B cell (primary cell): ENCODE results near the gene ATAD3A. TPM values are rescaled to one million over a fixed set of nuclear protein-coding genes. Genes with fewer than 3 reads are reported as not detected.

Source experiments
- ATAC-seq: fragments of 200-7000 bp; cut with Tn5 transposase; one replicate; pipeline ENCODE4 v1.10.0; 2021; ENCODE audit warnings: low read depth, mild to moderate bottlenecking, moderate number of reproducible peaks, moderate library complexity
- CTCF ChIA-PET: fragments of 350-600 bp; sonication (Branson Sonifier 250); formaldehyde crosslinking; loops from one replicate; lab custom pipeline; 2021; ENCODE audit warnings: antibody characterized with exemption, inconsistent platforms; lab: Charles Lee
- POLR2A ChIA-PET: fragments of 350-600 bp; sonication (Branson Sonifier 250); formaldehyde crosslinking; loops from one replicate; lab custom pipeline; 2021; ENCODE audit warnings: antibody characterized with exemption; lab: Charles Lee
- DNase-seq: peaks from one replicate; pipeline ENCODE4 v3.0.0; 2013
- H2AFZ ChIP-seq: 2 replicates; pipeline ENCODE4 v1.6.1; 2012; ENCODE audit warnings: mild to moderate bottlenecking, low read depth, low read length; ENCODE audit not compliant: insufficient read depth, poor library complexity, severe bottlenecking
- H3K27ac ChIP-seq, 2 donors: 1 replicate in 1 of 2; 2 replicates in 1 of 2; pipeline ENCODE4 v1.5.1; 2012 to 2013; ENCODE audit warnings: low read length in 2 of 2, mild to moderate bottlenecking in 2 of 2, moderate library complexity in 1 of 2
- H3K27me3 ChIP-seq, 4 experiments: fragments of 200-600 bp in 1 of 4; sonication (generic) in 1 of 4; replicated peaks in 1 of 4; 1 replicate in 2 of 4; 2 replicates in 2 of 4; pipeline versions ENCODE4 v1.6.1 to v1.7.0; 2013 to 2016; ENCODE audit warnings: low read length in 3 of 4, mild to moderate bottlenecking in 2 of 4, mixed read lengths in 1 of 4, moderate library complexity in 1 of 4; ENCODE audit not compliant: insufficient read depth in 4 of 4, control insufficient read depth in 3 of 4; ENCODE audit errors: control extremely low read depth in 1 of 4
- H3K36me3 ChIP-seq, 2 experiments: replicated peaks in 1 of 2; 1 replicate in 1 of 2; 2 replicates in 1 of 2; pipeline versions ENCODE4 v1.6.1 to v1.7.1; 2013; ENCODE audit warnings: low read length in 1 of 2; ENCODE audit not compliant: insufficient read depth in 2 of 2, control insufficient read depth in 1 of 2; ENCODE audit errors: control extremely low read depth in 1 of 2, extremely low read depth in 1 of 2
- H3K4me1 ChIP-seq, 2 donors: fragments of 200-600 bp in 1 of 2; sonication (generic) in 1 of 2; 1 replicate in 1 of 2; 2 replicates in 1 of 2; pipeline versions ENCODE4 v1.5.1 to v1.6.1; 2013 to 2017; ENCODE audit warnings: low read length in 2 of 2; ENCODE audit not compliant: control insufficient read depth in 2 of 2, insufficient read depth in 2 of 2
- H3K4me2 ChIP-seq: replicated peaks from 2 replicates; pipeline ENCODE3; 2012; ENCODE audit warnings: mild to moderate bottlenecking, low read depth, low read length; ENCODE audit not compliant: poor library complexity, severe bottlenecking
- H3K4me3 ChIP-seq, 5 experiments: fragments of 200-600 bp in 1 of 5; sonication (generic) in 1 of 5; 1 replicate in 3 of 5; 2 replicates in 2 of 5; pipeline versions ENCODE4 v1.5.1 to v1.7.0; 2011 to 2016; ENCODE audit warnings: low read length in 4 of 5, mild to moderate bottlenecking in 4 of 5, low read depth in 2 of 5, control low read depth in 1 of 5, moderate library complexity in 1 of 5; ENCODE audit not compliant: insufficient read depth in 1 of 5; ENCODE audit errors: control extremely low read depth in 1 of 5, extremely low read depth in 1 of 5
- H3K79me2 ChIP-seq: fragments of 200-600 bp; sonication (generic); one replicate; pipeline ENCODE4 v1.6.0; 2016; ENCODE audit warnings: low read length; ENCODE audit not compliant: control insufficient read depth, insufficient read depth
- H3K9ac ChIP-seq: fragments of 200-600 bp; sonication (generic); 2 replicates; pipeline ENCODE4 v1.6.1; 2017; ENCODE audit warnings: mild to moderate bottlenecking, low read length, moderate library complexity
- H3K9me3 ChIP-seq, 3 donors: one replicate each; pipeline versions ENCODE4 v1.6.1 to v1.7.1; 2013; ENCODE audit warnings: low read length in 2 of 3; ENCODE audit not compliant: control insufficient read depth in 2 of 3, insufficient read depth in 1 of 3; ENCODE audit errors: control extremely low read depth in 1 of 3
- H4K20me1 ChIP-seq: 2 replicates; pipeline ENCODE4 v1.6.0; 2012; ENCODE audit warnings: mild to moderate bottlenecking, low read length; ENCODE audit not compliant: insufficient read depth, control insufficient read depth, poor library complexity, severe bottlenecking
- H3K27ac Mint-ChIP-seq: one replicate; pipeline ENCODE4 v1.8.0; 2021; ENCODE audit warnings: mixed read lengths
- H3K27me3 Mint-ChIP-seq: one replicate; pipeline ENCODE4 v1.8.0; 2021; ENCODE audit warnings: mixed read lengths
- H3K4me1 Mint-ChIP-seq: one replicate; pipeline ENCODE4 v1.8.0; 2021; ENCODE audit warnings: mixed read lengths
- H3K4me3 Mint-ChIP-seq: one replicate; pipeline ENCODE4 v1.8.0; 2021; ENCODE audit warnings: mixed read lengths
- H3K9me3 Mint-ChIP-seq: one replicate; pipeline ENCODE4 v1.8.0; 2022; ENCODE audit warnings: mixed read lengths; ENCODE audit not compliant: insufficient read depth
- EZH2 ChIP-seq: IDR thresholded peaks from 2 replicates; pipeline ENCODE4 v1.6.1; 2012; ENCODE audit warnings: borderline replicate concordance, low read depth, mild to moderate bottlenecking, moderate library complexity, low read length; ENCODE audit not compliant: insufficient read depth, poor library complexity, severe bottlenecking
- WGBS: methylation state at CpG from one replicate; pipeline ENCODE4 v1.1.5; 2013; ENCODE audit warnings: missing lambda C conversion rate; ENCODE audit not compliant: insufficient coverage; 5-methylcytosine and 5-hydroxymethylcytosine counted together
- intact Hi-C: fragments of 100-400 bp; cut with micrococcal nuclease; formaldehyde crosslinking; loops from one replicate; pipeline ENCODE4 v1.10.0; 2022
- polyA plus RNA-seq: library from polyadenylated mRNA; depleted of rRNA; stranded (reverse); fragments of >200 nt; gene quantifications from 2 replicates; pipeline ENCODE4 v1.2.3, GENCODE V29; 2012
- total RNA-seq, 2 donors: library from RNA; stranded (reverse); fragments of 120-200 nt in 1 of 2; gene quantifications; 1 replicate in 1 of 2; 2 replicates in 1 of 2; pipeline versions ENCODE4 v1.2.3 to v1.2.4, GENCODE V29; 2013 to 2022
- TF ChIP-seq, protein P1 (sequence below): fragments of 200-600 bp; IDR thresholded peaks from one replicate; pipeline ENCODE4 v1.8.0; 2022; ENCODE audit warnings: antibody characterized with exemption, mild to moderate bottlenecking

ATAD3A gene
- total and polyA plus RNA-seq, 2 donors (not counting 1 experiment from before 2014, with no cell fraction given), result 17.5 to 17.8 TPM

DNA sequence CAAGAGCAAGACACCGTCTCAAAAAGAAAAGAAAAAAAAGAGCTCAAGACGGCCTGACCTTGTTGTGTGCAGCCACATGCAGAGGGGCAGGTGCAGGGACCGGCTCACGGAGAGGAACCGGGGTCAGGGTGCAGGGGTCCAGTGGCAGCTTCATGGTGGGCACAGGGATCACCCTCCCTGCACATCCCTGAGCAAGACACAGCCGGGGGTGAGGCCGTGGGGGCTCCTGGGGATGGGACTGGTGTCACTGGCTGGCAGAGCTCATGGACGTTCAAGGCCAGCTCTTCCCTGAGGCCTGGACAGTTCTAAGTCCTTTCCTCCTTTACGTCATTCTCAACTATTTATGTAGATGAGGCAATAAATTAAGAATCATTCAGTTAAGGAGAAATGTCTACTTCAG is 35.0 kb downstream of the ATAD3A start:
- no peak overlapping the region for H3K9ac ChIP-seq
- ATAC-seq (no peak), DNase-seq (no peak)
- peaks cover 50% of the 10 kb centered on the region for H3K79me2 ChIP-seq
- intact Hi-C loops, result no loop called here
- ChIA-PET CTCF (interaction anchor here (1.0 kb wide), 1 partner anchor 18 kb away, joined by 3 read pairs; no protein-coding TSS in a partner anchor), POLR2A (no interaction called here)
- no peaks in the 10 kb centered on the region for H3K4me1 Mint-ChIP-seq
- H3K4me3 Mint-ChIP-seq, result no peak overlapping the region
- no peaks in the 10 kb centered on the region for H3K9me3 ChIP-seq
- H3K27me3 ChIP-seq, result no peaks in the 10 kb centered on the region
- no peak for TF ChIP-seq EZH2
- TF ChIP-seq, protein P1, sequence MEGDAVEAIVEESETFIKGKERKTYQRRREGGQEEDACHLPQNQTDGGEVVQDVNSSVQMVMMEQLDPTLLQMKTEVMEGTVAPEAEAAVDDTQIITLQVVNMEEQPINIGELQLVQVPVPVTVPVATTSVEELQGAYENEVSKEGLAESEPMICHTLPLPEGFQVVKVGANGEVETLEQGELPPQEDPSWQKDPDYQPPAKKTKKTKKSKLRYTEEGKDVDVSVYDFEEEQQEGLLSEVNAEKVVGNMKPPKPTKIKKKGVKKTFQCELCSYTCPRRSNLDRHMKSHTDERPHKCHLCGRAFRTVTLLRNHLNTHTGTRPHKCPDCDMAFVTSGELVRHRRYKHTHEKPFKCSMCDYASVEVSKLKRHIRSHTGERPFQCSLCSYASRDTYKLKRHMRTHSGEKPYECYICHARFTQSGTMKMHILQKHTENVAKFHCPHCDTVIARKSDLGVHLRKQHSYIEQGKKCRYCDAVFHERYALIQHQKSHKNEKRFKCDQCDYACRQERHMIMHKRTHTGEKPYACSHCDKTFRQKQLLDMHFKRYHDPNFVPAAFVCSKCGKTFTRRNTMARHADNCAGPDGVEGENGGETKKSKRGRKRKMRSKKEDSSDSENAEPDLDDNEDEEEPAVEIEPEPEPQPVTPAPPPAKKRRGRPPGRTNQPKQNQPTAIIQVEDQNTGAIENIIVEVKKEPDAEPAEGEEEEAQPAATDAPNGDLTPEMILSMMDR, result no peak
- H3K27me3 Mint-ChIP-seq, result no peaks in the 10 kb centered on the region
- H3K4me3 ChIP-seq, result no peak overlapping the region
- whole genome bisulfite sequencing, result 93% methylated on average over 5 of the region's 9 CpGs
- no peak overlapping the region for H3K27ac ChIP-seq
- H4K20me1 ChIP-seq, result peaks cover 38% of the 10 kb centered on the region
- H3K4me1 ChIP-seq, result no peaks in the 10 kb centered on the region
- H3K4me2 ChIP-seq, result no peak overlapping the region
- H3K27ac Mint-ChIP-seq, result no peak overlapping the region
- H3K36me3 ChIP-seq, result peaks cover 0 to 9% of the 10 kb centered on the region in 2 experiments
- H3K9me3 Mint-ChIP-seq, result no peaks in the 10 kb centered on the region
- no peak overlapping the region for H2AFZ ChIP-seq

DNA sequence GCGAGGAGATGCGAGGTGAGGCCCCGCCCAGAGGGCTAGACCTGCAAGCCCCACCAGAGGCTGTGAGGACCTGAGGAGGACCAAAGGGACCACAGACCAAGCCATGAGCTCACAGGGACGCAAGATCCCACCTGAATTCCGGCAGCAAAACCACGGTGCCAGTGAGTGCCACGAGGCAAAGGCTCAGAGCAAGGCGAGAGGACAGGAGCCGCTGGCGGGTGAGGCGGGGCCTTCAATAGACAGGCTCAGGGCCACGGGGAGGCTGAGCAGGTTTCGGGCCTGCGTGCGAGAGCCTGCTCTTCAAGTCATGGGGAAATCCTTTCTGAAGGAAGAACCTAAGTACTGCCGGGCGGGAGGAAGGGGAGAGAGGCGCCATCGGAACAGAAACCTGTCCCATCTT is 35.5 kb downstream of the ATAD3A start:
- ATAC-seq, result no peak
- no peak for DNase-seq
- POLR2A ChIA-PET, result no interaction called here
- H3K27ac Mint-ChIP-seq, result no peak overlapping the region
- H3K27me3 Mint-ChIP-seq, result no peaks in the 10 kb centered on the region
- no peak for TF ChIP-seq EZH2
- TF ChIP-seq, protein P1, result no peak
- Histone ChIP-seq H3K9ac (no peak overlapping the region), H2AFZ (no peak overlapping the region), H3K4me1 (no peaks in the 10 kb centered on the region), H3K4me2 (no peak overlapping the region), H3K9me3 (no peaks in the 10 kb centered on the region), H4K20me1 (peaks cover 43% of the 10 kb centered on the region), H3K27me3 (no peaks in the 10 kb centered on the region), H3K4me3 (no peak overlapping the region), H3K27ac (no peak overlapping the region), H3K79me2 (peaks cover 50% of the 10 kb centered on the region), H3K36me3 (peaks cover 0 to 6% of the 10 kb centered on the region in 2 experiments)
- 87% methylated on average over 17 of the region's 19 CpGs for WGBS
- intact Hi-C loops, result no loop called here
- no peaks in the 10 kb centered on the region for H3K4me1 Mint-ChIP-seq
- H3K4me3 Mint-ChIP-seq, result no peak overlapping the region
- CTCF ChIA-PET, result no interaction called here
- no peaks in the 10 kb centered on the region for H3K9me3 Mint-ChIP-seq
